Lung (tissue), 12 donors: ENCODE results near the gene CLCN4. TPM values are rescaled to one million over a fixed set of nuclear protein-coding genes. Genes with fewer than 3 reads are reported as not detected.

Experiments
- ATAC-seq: fragments of 200-7000 bp; cut with Tn5 transposase; one replicate; pipeline ENCODE4 v1.9.1; 2020; ENCODE audit warnings: moderate number of reproducible peaks; ENCODE audit not compliant: insufficient read depth, low FRiP score
- DNase-seq, 3 donors: peaks; one replicate each; pipeline ENCODE4 v3.0.0-alpha.2; 2013 to 2017
- H3K27ac ChIP-seq, 2 donors: one replicate each; pipeline ENCODE4 v1.5.1; 2013; ENCODE audit warnings: mild to moderate bottlenecking in 2 of 2, moderate library complexity in 2 of 2, control low read depth in 1 of 2, inconsistent platforms in 1 of 2, low read depth in 1 of 2, low read length in 1 of 2
- H3K27me3 ChIP-seq, 3 donors: one replicate each; pipeline ENCODE4 v1.5.1; 2013; ENCODE audit warnings: low read length in 2 of 3; ENCODE audit not compliant: control insufficient read depth in 3 of 3, insufficient read depth in 3 of 3
- H3K36me3 ChIP-seq, 4 donors: one replicate each; pipeline ENCODE4 v1.5.1; 2013; ENCODE audit warnings: low read length in 4 of 4, mild to moderate bottlenecking in 1 of 4, moderate library complexity in 1 of 4; ENCODE audit not compliant: control insufficient read depth in 4 of 4, insufficient read depth in 4 of 4
- H3K4me1 ChIP-seq, 5 donors: one replicate each; pipeline ENCODE4 v1.5.1; 2013; ENCODE audit warnings: low read length in 5 of 5, mild to moderate bottlenecking in 2 of 5, moderate library complexity in 1 of 5; ENCODE audit not compliant: control insufficient read depth in 5 of 5, insufficient read depth in 5 of 5
- H3K4me3 ChIP-seq: one replicate; pipeline ENCODE4 v1.5.1; 2013; ENCODE audit warnings: mild to moderate bottlenecking, control low read depth, moderate library complexity
- H3K9ac ChIP-seq, 2 donors: one replicate each; pipeline ENCODE4 v1.5.1; 2013; ENCODE audit warnings: low read length in 2 of 2, control low read depth in 1 of 2; ENCODE audit not compliant: insufficient read depth in 1 of 2
- H3K9me3 ChIP-seq, 4 donors: one replicate each; pipeline ENCODE4 v1.5.1; 2013; ENCODE audit warnings: low read length in 3 of 4, mild to moderate bottlenecking in 1 of 4, moderate library complexity in 1 of 4; ENCODE audit not compliant: control insufficient read depth in 4 of 4, insufficient read depth in 3 of 4
- CTCF ChIP-seq: IDR thresholded peaks from 2 replicates; pipeline ENCODE4 v1.5.1; 2012; ENCODE audit warnings: mild to moderate bottlenecking; ENCODE audit errors: control extremely low read depth, extremely low read depth
- WGBS, 2 donors: extraction: QIAGEN DNeasy Blood & Tissue Kit; methylation state at CpG; one replicate each; pipeline ENCODE4 v1.1.7; 2013; 5-methylcytosine and 5-hydroxymethylcytosine counted together
- polyA plus RNA-seq, 2 donors: library from polyadenylated mRNA; stranded (reverse); fragments of 200-250 nt; gene quantifications; one replicate each; pipeline ENCODE4 v1.2.1, GENCODE V29; 2013
- total RNA-seq, 2 donors: library from RNA; depleted of rRNA in 1 of 2; stranded (reverse); fragments of >200 nt in 1 of 2; gene quantifications; one replicate each; pipeline ENCODE4 v1.2.1, GENCODE V29; 2014 to 2021
- donor health status: control.
- donor health status: control.
- donor health status: Bipolar disorder and iron deficiency.
- donor health status: healthy.
- donor health status: DM: yes; HTN: yes; CAD: no.

The CLCN4 gene
- total and polyA plus RNA-seq, 4 donors: 2.1 to 11.3 (median 5.8) TPM

GRCh38 chrX:10195425-10195824 is 38.6 kb downstream of the CLCN4 start:
- H3K27ac ChIP-seq: no peak overlapping the region

GRCh38 chrX:10195947-10196346 is 39.2 kb downstream of the CLCN4 start:
- no peak for DNase-seq
- Histone ChIP-seq H3K9me3 (peaks cover 0 to 2% (median 0%) of the 10 kb centered on the region in 4 donors), H3K36me3 (no peaks in the 10 kb centered on the region), H3K4me1 (no peaks in the 10 kb centered on the region), H3K9ac (no peak overlapping the region), H3K27ac (no peak overlapping the region), H3K4me3 (no peak overlapping the region), H3K27me3 (peaks cover 0 to 10% (median 8%) of the 10 kb centered on the region in 3 donors)
- TF ChIP-seq CTCF: no peak
- no peak for ATAC-seq

More at GRCh38 chrX:10195425-10195824, 38.6 kb downstream of the CLCN4 start:
- Histone ChIP-seq H3K9me3 (peaks cover 0 to 2% (median 0%) of the 10 kb centered on the region in 4 donors), H3K4me3 (no peak overlapping the region), H3K36me3 (no peaks in the 10 kb centered on the region), H3K9ac (no peak overlapping the region), H3K27me3 (peaks cover 0 to 8% (median 7%) of the 10 kb centered on the region in 3 donors), H3K4me1 (no peaks in the 10 kb centered on the region)
- ATAC-seq (no peak), DNase-seq (no peak)
- 74 to 84% methylated on average over 4 of the region's 4 CpGs for WGBS, 2 donors
- no peak for TF ChIP-seq CTCF

GRCh38 chrX:10197279-10198210 is 40.8 kb downstream of the CLCN4 start:
- Histone ChIP-seq H3K27me3 (peaks cover 0 to 11% (median 8%) of the 10 kb centered on the region in 3 donors), H3K9ac (no peak overlapping the region)
- WGBS, 2 donors: 78 to 88% methylated on average over 18 of the region's 18 CpGs

More at GRCh38 chrX:10197279-10198210, 40.8 kb downstream of the CLCN4 start:
- no peak for TF ChIP-seq CTCF
- Histone ChIP-seq H3K27ac (peak overlapping the region in 1 of 2 donors; percentile 21), H3K36me3 (no peaks in the 10 kb centered on the region), H3K4me1 (no peaks in the 10 kb centered on the region), H3K9me3 (peaks cover 0 to under 1% (median 0%) of the 10 kb centered on the region in 4 donors), H3K4me3 (no peak overlapping the region)
- DNase-seq (peak in 1 of 3 donors; percentile 21), ATAC-seq (no peak)
